DMS53 (cell line): ENCODE results near the gene SRRM4.

Experiments used
- DNase-seq: peaks from one replicate; lab custom pipeline; 2025; lab: John Stamatoyannopoulos, UW

SRRM4 gene

DNA sequence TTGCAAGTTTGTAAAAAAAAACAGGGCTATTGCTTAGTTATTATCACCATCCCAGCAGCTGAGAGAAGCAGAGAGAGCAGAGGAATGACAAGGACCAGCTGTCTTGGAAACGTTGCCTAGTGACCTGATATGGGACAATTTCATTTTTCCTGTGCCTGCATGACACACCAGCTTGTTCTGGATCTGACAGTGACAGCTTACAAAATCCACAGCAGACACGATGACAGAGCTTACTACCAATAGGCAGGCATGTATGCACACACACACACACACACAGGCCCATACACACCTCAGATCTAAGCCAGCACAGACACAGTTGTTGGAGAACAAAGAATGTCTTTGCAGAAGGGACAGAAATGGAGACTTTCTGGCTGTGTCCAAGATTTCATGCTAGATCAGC lies 222.8 kb downstream of the SRRM4 start:
- DNase-seq, result peak; percentile 29

DNA sequence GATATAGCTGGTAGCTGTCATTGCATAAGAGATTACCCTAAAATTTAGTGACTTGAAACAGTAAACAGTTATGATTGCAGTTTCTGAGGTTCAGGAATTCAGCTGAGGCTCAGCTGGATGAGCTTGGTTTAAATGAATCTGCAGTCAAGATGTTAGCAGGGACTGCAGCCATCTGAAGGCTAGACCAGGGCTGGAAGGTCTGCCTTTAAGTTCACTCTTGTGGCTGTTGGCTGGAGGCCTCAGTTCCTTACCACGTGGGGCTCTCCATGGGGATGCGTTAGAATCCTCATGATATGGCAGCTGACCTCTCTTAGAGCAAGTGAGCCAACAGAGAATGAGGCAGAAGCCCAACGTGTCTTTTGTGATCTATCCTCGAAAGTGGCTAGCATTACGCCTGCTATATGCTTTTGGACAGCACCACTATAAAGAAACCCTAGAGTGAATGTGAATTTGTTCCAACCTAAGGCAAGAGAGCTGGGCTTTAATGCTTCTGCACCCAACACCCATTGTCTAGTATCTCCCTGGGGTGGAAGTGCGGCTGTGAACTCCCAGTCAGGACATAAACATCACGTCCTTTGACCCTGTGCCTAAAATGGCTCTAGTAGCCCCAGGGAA lies 223.4 kb downstream of the SRRM4 start:
- DNase-seq, result no peak

DNA sequence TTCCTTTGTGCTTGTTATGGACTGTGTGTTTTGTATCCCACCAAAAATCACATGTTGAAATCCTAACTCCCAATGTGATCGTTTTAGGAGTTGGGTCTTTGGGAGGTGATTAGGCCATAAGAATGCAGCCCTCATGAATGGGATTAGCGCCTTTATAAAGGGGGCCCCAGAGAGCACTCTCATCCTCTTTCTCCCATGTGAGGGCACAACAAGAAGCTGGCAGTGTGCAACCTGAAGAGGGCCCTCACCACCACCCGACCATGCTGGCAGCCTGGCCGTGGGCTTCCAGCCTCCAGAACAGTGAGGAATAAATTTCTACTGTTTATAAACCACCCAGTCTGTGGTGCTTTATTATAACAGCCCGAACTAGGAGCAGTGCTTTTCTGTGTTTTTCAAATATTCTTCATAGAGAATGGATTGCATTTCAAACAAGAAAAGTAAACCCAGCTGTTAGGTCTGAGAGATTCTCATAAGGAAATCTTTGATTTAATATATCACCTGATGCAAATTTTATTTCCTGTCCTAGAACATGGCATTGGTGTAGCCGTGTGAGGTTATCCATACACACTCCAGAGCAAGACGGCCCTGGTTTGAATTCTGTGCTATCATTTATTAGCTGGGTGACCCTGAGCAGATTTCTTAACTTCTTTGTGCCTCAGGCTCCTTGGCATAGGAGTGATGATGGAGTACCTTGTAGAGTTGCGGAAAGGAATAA lies 225.2 kb downstream of the SRRM4 start:
- peak; percentile 28 for DNase-seq

DNA sequence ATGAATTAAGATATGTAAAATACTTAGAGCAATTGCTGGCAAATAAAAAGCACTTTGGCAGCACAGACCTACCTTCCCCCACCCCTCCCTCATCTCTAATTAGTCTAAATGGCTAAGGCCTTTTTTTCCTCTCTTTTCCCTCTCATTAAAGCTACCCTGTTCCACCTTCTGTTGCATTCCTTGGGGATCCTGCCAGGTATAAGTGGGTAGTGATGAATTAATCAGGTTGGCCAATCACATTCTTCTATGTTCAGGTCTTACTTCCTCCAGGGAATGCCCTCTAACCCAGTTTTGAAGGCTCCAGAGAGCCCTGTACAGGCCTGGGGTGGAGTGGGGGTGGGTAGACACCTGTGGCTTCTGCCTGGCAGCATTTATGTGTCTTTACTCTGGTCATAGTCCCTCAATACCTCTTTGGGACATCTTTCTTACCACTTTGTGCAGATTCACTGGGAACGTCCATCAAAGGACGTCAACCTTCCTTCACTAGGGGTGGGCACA lies 225.8 kb downstream of the SRRM4 start:
- DNase-seq, result no peak

DNA sequence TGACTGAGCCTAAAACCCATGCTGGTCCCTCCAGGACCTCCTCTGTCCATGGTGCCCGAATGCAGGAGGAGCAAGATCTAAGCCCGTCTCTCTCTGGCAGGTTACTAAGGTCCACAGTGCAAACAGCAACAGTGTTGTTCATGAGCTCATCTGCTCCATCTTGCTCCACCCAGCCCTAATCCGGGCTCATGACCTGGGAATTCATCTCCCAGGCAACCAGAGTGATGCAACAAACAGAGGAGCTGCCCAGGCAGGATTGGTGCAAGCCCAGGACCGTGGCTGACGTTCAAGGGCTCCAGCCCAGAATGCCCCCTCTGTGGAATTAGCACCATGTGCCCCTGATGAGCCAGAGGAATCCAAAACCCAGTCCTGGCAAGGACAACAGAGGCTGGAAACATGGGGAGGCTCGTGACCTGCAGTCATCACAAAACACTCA lies 227.3 kb downstream of the SRRM4 start:
- peak; percentile 88 for DNase-seq

DNA sequence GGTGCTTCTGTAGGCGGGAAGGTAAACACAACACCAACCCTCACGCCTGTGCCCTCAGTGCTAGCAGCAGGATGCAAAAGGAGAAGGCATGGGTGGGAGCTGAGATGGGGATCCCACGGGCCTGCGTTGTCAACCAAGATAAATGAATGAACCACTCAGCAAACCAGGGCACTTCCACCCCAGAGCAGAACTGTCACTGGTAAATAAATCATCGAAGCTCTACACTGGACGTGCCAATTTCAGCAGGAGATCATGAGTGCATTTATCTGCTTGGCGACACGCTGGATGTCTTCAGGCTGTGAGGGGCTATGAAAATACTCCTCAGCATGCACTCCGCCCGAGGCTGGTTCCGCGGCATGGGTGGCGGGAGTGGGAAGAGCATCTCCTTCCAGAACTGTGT lies 230.5 kb downstream of the SRRM4 start:
- no peak for DNase-seq
